AG20443 (cell line): ENCODE measurements around the gene CCDC107.
A peak's percentile ranks its signal among the peaks of the same experiment; 100 is the strongest.

Experiments used
- DNase-seq: peaks from one replicate; pipeline ENCODE4 v3.0.0; 2012; ENCODE audit warnings: low spot score, mixed read lengths

Gene CCDC107

DNA sequence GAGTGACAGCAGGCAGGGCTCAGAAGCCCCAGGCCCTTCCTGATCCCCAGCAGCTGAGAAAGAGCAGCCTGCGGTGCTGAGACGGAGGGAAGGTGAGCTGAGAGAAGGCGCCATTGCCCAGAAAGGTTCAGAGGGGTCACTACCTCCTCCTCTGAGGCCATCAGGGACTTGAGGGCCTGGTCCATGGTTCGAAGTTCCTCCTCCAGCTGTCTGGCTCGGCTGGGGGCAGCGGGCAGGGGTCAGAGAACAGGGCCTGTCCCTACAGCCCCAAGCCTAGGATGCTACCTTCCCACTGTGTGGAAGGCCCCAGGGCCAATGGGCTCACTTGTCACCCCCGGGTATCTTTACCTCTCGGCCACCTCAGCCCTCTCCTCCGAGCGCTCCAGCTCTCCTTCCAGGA is 26.8 kb downstream of the CCDC107 start:
- DNase-seq: no peak

DNA sequence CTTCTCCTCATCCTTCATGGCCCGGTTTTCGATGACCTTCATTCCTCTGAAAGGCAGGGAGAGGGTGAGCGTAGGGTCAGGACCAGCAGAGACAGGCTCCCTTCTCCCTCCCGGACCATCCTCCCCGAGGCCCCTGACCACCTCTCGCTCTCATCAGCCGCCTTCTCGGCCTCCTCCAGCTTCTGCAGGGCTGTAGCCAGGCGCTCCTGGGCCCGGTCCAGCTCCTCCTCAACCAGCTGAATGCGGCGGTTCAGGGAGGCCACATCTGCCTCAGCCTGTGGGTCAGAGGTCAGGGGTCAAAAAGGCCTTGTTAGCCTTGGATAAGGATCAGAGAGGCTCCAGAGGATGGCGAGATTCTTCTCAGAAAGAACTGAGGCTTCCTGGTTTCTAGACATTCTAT is 27.4 kb downstream of the CCDC107 start:
- DNase-seq: no peak

DNA sequence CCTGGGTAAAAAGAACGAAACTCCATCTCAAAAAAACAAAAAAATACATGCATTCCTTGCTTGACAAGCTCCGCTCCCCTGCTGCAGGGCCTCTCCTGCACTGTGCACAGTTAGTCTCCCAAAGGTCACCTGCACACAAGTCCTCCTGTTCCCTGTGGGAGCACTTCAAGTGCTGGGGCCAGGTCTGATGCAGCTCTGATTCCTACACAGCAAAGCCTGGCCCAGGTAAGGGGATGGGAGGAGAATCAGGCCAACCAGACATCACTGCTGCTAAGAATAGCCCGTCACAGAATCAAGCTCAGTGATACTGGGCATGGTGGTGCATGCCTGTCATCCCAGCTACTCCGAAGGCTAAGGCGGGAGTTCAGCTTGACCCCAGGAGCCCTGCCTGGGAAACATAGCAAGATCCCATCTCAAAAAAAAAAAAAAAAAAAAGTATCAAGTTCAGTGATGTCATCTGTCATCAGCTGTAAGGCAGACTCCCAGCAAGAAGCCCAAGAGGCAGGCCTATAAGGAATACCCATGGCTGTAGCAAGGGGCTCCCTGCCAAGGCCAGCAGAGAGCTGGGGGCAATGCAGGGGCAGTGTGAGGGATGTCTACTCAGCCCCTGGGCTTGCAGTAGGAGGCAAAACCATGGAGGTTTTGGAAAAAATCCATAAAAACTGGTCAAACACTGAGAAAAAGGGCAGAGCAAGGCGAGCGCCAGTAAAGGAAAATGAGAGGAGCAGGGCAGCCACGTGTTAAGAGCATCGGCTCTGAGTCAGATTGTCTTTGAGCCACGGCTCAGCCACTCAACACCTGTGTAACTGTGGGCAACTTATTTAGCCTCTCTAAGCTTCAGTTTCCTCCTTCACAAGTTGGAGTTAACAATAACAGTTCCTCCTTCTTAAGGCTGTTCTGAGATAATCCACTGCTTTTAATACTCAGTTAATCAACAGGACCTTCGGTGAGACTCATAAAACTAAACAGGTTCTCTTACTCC is 28.4 kb downstream of the CCDC107 start:
- DNase-seq: no peak

DNA sequence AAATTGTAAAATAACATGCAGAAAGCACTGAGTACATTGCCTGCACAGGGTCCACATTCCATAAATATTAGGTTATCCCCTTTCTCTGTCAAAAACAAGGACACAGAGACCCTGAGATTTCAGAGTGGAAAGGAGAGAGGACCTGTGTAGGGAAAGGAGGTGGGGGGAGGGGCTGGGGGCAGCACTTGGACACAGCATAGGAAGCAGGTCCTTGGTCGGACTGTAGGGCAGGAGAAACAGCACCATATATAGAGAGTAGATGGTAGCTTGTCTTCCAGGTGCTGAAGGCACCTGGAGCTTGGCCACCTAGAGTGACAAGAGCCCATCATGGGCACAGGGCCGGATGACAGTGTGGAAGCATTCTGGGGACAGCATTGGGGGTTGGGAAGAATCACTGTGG is 29.2 kb downstream of the CCDC107 start:
- DNase-seq: no peak

DNA sequence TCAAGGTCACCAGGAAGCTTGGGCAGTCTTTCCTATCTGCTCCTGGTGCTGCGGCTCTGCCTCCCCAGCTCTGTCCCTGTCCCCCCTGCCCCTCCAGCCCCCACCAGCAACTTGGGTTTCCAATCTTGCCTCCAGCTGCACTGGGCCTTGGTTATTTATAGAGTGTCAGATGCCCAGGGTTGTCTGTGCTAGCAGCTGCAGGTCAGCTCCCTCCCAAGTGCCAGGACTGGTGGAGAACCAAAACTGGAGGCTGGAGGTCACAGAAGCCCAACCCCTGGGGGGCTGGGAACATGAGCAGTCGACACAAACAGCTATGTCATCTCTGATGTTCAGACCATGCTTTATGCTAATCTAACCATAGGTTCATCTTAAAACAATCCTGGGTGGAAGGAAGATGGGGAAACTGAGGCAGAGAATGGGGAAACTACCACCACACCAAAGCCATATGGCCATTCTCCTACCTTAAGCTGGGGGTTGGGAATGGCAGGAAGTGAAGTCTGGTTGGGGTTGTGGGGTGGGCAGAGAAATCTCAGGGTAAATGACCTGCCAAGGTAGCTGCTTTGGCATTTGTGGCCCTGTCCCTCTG is 30.0 kb downstream of the CCDC107 start:
- DNase-seq: no peak

DNA sequence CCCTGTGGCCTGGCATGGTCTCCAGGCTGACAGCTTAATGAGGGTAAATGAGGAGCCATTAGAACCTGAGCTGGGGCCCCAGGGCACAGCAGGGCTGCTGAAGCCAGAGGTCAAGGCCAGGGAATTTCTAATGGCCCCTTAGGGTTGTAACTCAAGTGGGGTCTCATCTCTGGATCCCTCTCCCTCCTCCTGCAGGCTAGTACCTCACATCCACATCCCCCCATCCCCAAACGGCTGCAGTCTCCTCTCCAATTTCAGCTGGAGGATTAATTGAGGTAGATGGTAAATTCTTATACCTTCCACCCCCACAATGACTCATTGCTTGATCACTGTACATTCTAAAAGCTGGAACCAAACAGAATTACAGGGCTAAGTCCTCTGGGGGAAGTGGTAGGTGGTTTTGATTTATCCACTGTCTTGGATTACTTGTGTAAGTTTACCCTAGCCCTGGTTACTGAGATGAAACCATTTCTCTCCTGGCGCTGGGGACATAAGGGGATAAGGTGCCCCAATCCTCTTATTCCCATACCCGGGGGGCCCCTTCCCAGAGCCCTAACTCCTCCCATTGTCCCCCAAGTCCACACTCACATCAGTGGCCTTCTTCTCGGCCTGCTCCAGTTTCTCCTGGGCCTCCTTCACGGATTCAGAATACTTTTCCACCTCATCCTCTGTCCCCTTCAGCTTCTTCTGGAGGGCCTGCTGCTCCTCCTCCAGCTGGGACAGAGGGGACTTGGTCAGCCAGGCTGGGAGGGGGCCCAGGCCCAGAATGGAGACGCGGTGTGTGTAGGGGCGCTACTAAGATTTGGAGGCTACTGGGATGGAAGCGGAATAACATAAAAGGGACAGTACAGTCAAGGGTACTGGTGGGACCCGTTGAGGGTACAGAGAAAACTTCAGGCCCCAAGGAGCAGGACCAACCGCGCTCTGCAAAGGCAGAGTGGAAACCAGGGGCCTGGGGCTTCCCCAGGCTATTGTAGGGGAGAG is 30.8 kb downstream of the CCDC107 start:
- DNase-seq: peak; percentile 54

DNA sequence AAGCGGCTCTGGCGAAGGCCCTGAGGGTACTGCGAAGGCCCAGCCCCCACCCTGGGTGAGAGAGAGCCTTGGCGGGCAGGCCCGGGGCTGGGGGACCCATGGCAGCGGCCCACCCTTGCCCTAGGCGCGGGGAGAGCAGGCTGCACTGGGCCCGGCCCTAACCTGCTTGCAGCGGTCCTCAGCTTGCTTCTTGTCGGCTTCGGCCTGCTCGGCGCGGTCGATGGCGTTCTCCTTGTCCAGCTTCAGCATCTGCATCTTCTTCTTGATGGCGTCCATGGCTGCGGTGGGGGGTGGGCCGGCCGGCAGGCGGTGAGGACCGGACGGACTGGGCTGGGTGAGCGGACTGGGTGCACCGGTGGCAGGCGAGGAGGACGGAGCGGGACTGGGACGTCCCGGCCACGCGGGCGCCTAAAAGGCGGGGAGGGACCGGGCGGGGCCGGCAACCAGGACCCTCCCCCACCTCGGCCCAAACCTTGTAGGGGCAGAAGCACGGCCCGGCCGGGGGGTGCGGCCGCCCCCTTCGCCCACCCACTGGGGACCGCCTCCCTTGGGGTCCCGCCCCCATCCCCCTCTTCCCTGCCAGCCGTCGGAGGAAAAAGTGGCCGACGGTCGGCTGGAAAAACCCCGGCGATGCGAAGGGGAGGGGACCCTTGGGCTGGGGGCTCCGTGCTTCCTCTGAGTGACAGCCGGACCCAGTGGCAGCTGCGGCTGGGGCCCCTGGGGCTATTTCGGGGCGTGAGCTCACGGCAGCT is 31.6 kb downstream of the CCDC107 start, which contains the start of gene TPM2:
TPM2 (minus strand) TSS at position 384 of the 752 bp plus-strand sequence; CDS start at position 276, 108 bp downstream.
- DNase-seq: peak; percentile 92

DNA sequence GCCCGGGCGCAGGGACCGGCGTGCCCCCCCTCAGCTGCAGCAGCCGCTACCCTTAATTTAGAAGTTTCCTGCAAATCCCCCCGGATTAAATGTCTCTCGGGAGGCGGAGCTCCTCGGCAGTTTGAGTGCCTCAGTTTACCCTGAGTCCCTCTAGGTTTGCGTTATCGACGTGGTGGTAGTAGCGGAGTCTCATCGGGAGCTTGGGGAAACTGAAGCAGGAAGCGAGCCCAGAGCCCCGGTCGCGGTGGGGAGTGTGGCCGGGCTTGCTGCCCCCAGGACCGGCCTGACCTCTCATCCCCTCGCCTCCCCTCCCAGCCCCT is 32.2 kb downstream of the CCDC107 start:
- DNase-seq: no peak

DNA sequence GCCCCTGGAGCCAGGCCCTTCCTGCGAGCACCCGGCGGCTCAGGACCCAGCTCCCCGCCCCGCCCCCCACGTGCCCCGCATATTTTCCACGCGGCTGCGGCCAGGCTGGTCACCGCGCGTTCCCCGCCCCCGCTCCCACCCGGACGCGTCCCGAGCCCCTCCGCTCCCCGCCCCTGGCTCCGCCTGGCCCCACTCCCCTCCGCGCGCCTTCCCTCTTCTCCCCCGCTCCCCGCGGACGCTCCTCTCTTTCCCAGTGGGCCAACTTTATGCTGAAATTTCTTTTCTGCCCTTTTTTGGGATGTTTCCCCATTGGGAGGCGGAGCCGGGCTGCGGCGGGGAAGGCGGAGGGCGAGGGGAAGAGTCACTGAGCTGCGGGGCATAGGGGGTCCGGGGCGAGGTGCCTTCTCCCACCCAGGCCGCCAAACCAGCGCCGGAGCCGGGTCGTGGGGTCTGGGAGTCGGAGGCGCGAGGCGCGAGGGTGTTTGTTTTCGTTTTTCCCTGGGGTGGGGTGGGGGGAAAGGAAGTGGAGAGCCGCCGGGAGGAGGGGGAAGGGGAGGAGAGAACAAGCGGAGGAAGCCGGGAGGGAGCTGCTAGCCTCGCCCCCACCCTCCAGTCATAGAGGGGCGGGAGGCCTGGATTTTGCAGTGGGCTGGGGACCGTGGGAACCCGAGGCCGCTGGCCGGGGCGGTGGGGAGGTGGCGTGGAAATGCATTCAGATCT is 32.7 kb downstream of the CCDC107 start:
- DNase-seq: peak; percentile 87

DNA sequence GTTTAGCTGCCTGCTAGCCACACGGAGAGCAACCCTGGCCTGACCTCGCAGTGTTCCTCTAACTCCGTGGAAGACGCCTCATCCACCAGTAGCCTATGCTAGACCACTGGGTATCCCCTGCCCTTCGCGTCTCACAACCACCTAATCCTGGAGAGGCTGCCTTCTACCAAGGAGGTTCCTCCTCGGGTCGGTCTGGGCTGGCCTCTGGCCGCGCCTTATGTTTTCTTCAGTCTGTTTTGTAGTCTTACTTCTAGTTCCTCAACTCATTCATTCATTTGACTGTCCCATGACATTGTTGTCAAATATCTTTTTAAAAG is 33.2 kb downstream of the CCDC107 start:
- no peak for DNase-seq

DNA sequence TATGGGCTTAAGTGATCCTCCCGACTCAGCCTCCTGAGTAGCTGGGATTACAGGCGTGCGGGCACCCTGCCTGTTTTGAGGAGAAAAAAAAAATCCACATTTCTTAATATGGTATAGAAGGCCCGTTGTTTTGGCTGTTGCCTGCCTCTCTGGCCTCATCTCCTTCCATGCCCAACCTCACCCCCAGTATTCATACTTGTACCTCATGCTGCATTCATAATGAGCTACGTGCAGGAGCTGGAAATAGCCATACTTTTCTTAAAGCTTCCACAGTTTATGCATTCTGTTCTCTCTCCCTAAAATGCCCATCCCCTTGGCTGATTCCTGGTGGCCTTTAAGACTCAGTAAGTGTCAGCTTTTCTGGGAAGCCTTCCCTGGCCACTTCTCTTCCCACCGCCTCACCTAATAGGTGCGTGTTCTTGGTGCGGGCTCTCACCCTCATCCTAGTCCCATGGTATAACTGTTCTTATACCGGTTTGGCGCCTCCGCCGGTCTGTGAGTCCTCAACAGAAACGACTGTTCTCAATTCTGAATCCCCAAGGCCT is 33.7 kb downstream of the CCDC107 start:
- no peak for DNase-seq

DNA sequence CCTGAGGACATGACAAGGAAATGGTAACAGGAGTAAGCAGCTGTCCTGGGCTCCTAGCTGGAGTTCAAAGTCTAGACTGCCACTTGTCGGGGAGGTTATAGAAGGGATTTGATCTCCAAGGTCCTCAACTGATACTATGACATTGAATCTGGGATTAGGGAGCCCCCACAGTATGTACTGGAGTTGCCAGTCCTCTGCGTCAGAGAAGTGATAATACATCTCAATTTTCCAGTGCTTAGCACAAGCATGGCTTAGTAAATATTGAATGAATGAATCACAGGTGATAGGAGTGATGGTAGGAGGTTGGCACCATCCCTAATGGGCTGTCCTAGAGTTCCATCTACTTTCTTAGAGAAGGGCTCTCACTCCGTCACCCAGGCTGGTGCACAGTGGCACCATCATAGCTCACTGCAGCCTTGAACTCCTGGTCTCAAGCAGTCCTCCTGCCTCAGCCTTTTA is 37.9 kb downstream of the CCDC107 start:
- DNase-seq: no peak

DNA sequence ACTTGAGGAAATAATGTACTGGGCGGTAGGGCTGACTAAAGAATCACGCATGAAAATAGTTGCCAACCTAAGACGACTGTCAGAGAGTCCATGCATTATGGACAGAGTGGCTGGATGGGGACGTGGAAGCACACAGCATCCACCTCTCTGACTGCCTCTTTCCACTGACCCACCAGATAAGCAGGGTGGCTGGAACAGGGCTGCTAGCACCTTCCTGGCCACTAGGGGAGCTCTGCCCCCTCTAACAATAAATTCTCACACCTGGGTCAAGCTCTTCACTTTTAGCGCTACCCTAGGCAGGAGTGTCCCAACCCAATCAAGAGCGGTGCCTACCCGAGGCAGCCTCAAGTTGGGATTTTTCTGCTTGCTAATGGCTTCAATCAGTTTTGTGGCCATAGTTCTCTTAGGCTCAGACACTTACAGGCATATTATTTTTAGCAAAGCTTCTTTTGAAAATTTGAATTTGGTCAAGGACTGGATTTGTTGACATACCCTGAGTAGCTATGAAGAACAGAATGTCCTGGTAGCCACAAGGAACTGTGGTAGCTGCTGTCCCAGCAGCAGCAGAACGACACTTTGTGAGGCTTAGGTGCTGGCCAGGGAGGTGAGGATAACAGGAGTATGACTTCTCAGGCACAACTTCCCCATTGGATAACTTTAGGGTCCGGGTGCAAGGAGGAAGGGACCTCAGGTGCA is 38.6 kb downstream of the CCDC107 start:
- peak; percentile 68 for DNase-seq

DNA sequence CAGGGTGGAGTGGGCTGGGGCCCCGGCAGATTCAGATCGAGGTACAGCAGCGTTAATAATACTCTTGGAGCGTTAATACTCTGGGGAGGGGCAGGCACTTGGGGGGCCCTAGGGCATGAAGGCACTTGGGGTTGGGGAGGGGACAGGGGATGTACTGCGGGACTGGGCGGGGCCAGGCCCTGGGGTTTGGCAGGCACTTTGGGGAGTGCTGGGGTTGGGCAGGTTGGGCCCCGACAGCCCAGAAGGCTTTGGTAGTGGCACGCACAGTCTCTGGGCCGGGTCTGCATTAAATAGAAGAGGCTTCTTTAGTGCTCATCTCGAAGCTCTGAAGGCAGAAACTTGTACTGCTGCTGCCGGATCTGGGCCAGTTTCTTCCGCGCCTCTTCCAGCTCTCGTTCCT is 39.4 kb downstream of the CCDC107 start:
- DNase-seq: no peak

DNA sequence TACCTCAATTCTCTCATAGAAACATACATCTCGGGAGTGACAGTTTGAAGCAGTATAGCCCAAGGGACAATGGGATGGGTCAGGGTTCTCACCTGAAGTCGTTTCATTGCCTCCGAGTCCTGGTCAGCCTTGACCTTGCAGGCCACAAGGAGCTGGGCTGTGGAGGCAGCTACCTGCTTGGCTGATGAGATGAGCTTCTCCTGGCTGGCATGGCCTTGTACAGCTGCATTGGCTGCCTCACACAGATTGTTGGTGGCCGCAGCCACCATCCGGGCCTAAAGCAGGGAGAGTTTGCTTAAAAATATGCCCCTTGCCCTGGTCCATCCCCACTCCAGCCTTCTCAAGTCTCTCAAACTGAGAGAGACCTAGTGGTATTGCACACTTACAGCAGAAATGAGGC is 40.1 kb downstream of the CCDC107 start:
- no peak for DNase-seq

DNA sequence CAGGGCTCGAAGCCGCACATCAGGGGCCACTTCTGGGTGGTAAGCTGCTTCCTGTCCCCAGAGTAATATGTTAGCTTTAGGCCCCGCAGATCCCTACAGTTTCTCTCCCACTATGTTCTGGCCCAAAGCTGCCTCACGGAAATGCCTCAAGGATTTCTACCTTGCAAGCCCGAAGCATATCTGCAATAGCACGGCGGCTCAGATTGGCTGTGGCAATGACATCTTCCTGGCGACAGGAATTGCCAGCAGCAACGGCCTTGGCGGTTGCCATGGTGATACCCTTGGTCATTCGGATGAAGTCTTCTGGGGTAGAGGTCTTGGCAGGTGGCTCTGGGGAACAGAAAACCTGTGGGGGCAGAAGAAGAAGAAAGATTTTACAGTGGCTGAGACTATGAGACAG is 41.9 kb downstream of the CCDC107 start:
- no peak for DNase-seq

DNA sequence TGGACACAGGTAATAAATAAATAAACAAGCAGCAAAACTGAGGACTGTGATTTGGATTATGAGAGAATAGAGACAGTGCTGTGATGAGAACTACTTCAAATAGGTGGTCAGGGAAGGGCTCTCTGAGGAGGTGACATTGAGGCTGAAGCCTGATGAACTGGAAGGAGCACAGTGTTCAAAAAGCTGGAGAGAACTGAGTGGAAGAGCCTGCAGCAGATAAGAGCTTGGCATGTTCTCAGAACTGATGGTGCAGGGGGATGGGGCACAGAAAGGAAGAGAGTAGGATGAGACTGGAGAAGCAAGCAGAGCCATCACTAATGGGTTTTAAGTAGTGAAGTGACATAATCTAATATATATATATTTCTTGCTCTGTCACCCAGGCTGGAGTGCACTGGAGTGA is 42.9 kb downstream of the CCDC107 start:
- DNase-seq: no peak

DNA sequence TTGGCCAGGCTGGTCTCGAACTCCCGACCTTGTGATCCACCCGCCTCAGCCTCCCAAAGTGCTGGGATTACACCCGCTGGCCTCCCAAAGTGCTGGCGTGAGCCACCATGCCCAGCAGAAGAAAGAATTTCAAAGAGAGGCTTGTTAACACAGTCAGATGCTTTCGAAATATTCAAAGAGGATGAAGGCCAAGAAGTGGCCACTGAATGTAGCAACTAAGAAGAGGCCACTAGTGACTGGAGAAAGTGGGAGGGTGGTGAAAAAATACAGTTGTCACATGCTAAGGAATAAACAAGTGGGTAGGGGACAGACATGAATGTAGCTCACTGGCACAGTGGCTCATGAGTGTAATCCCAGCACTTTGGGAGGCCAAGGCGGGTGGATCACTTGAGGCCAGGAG is 44.6 kb downstream of the CCDC107 start:
- no peak for DNase-seq

DNA sequence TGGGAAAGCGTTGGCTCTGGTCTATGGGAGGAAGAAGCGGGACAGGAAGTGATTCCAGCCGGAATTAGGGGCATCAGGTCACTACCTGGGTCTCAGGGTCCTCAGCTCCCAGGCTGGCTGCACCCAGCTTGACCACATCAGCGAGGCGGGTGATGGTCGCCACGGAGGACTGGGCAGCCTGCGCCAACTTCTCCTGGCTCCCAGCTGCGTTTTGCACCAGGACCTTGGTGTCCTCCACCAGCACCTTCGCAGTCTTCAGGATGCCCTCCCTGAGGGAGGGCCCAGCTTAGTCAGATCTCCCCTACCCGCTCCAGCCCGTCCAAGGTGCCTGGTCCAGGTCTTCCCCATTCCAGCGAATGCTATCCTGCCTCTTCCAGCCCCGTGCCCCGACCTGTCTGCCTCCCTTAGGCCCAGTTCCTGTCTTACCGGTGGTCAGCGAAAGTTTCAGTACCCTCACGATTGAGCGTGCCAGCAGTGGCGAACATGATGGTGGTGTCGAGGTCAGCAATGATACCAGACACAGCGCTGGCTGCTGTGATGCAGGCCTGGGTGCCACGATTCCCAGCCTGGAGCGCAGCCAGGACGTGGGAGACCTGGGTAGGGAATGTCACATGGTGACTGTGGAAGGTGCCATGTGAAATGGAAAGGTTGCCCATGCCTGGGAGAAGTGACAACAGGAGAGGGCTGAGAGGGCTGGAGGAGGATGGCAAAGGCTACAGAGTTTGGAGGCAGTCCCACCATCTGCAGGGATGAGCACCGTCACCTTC is 46.0 kb downstream of the CCDC107 start:
- no peak for DNase-seq
